ENCODE measurements around the gene C1QTNF9B.

C1QTNF9B gene

DNA sequence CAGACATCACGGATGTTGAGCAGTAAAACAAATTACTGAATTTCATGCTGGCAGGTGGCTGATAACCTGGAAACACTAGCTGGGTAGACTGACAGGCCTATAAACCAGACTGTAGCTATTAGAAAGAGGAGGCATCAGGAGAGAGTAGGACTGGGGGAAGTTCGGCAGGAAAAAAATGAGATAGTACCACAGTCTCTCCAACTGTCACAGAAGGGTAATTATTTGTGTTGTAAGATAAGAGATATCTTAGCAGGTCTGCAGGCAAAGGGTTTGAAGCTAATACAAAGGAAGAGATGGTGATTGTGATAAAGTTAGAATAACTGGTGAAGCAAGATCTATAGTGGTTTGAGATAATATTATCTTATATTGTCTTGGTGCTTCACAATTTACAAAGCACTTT, 49.8 kb downstream of the C1QTNF9B start:
- Histone ChIP-seq H3K4me2 (ENCODE audit: low read length, poor library complexity, severe bottlenecking) (no peak overlapping the region), H2AFZ (ENCODE audit: low read depth, low read length) (no peak overlapping the region), H2BK15ac (ENCODE audit: low read depth, poor library complexity, severe bottlenecking) (no peak overlapping the region), H3K4me1 (ENCODE audit: control insufficient read depth, insufficient read depth, low read depth, low read length) (peaks cover 1% of the 10 kb centered on the region), H3K18ac (ENCODE audit: low read depth in 1 of 2, low read length in 2 of 2) (no peak overlapping the region), H3K36me3 (ENCODE audit: control insufficient read depth in 1 of 2, insufficient read depth in 2 of 2, low read depth in 1 of 2, low read length in 2 of 2) (peaks cover 0 to 16% of the 10 kb centered on the region in 2 experiments), H3K79me1 (replicated peaks; ENCODE audit: low read length, poor library complexity, severe bottlenecking) (no peaks in the 10 kb centered on the region), H3K9ac (ENCODE audit: low read length) (no peak overlapping the region), H4K8ac (ENCODE audit: low read length) (no peak overlapping the region), H3K4ac (ENCODE audit: low read depth in 1 of 2, low read length in 2 of 2) (no peak overlapping the region), H3K14ac (ENCODE audit: low read length in 2 of 2) (no peak overlapping the region), H4K91ac (ENCODE audit: low read length) (no peak overlapping the region), H2BK5ac (ENCODE audit: low read depth, low read length, poor library complexity, severe bottlenecking) (no peak overlapping the region), H3K27ac (ENCODE audit: low read length, poor library complexity, severe bottlenecking) (no peak overlapping the region), H2AK5ac (ENCODE audit: low read length, severe bottlenecking) (no peak overlapping the region), H3K4me3 (ENCODE audit: insufficient read depth in 1 of 2, low read depth in 1 of 2, low read length in 2 of 2) (no peak overlapping the region), H3K9me3 (ENCODE audit: control insufficient read depth, low read length) (no peaks in the 10 kb centered on the region), H2BK120ac (ENCODE audit: low read depth, low read length) (no peak overlapping the region), H3K23ac (ENCODE audit: low read length in 2 of 2) (no peak overlapping the region), H2BK12ac (ENCODE audit: low read length in 2 of 2) (no peak overlapping the region), H3K27me3 (ENCODE audit: control insufficient read depth in 1 of 2, insufficient read depth in 1 of 2, low read length in 2 of 2) (no peaks in the 10 kb centered on the region)
- 87% methylated on average over 2 of the region's 2 CpGs for WGBS
- no peak for DNase-seq

- 100% methylated on average over 1 of the region's 5 CpGs for WGBS
- no peaks in the 10 kb centered on the region for H3K79me1 ChIP-seq (replicated peaks; ENCODE audit: low read length, poor library complexity, severe bottlenecking)
Observed at GRCh38 chr13:23845105-23845725, 52.1 kb downstream of the C1QTNF9B start.

DNA sequence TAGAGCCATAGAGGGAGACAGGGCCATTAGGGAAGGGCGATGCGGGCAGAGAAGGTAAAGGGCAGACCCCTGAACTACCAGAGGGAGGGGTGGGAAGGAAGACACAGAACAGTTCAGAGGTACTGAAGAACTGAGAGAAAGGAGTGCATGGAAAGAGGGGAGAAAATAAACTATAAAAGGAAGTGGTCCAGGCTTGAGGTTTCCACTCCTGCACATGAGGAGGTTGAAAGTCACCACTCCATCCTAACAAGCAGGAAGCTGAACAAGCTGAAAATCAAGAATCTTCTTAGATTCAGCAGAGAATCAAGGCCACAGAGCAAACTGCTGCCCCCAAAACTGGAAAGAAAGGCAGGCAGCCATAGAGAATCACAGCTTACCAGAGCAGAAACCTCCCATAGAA, 53.2 kb downstream of the C1QTNF9B start:
- Histone ChIP-seq H3K18ac (ENCODE audit: low read depth in 1 of 2, low read length in 2 of 2) (no peak overlapping the region), H2BK15ac (ENCODE audit: low read depth, poor library complexity, severe bottlenecking) (no peak overlapping the region), H3K14ac (ENCODE audit: low read length in 2 of 2) (no peak overlapping the region), H3K27me3 (ENCODE audit: control insufficient read depth in 1 of 2, insufficient read depth in 1 of 2, low read length in 2 of 2) (no peaks in the 10 kb centered on the region), H4K91ac (ENCODE audit: low read length) (no peak overlapping the region), H3K79me1 (replicated peaks; ENCODE audit: low read length, poor library complexity, severe bottlenecking) (no peaks in the 10 kb centered on the region), H3K23ac (ENCODE audit: low read length in 2 of 2) (no peak overlapping the region), H3K36me3 (ENCODE audit: control insufficient read depth in 1 of 2, insufficient read depth in 2 of 2, low read depth in 1 of 2, low read length in 2 of 2) (peaks cover 0 to 23% of the 10 kb centered on the region in 2 experiments), H2AFZ (ENCODE audit: low read depth, low read length) (no peak overlapping the region), H2BK5ac (ENCODE audit: low read depth, low read length, poor library complexity, severe bottlenecking) (no peak overlapping the region), H3K4me2 (ENCODE audit: low read length, poor library complexity, severe bottlenecking) (no peak overlapping the region), H3K4me1 (ENCODE audit: control insufficient read depth, insufficient read depth, low read depth, low read length) (peaks cover 3% of the 10 kb centered on the region), H2BK12ac (ENCODE audit: low read length in 2 of 2) (no peak overlapping the region), H3K9me3 (ENCODE audit: control insufficient read depth, low read length) (no peaks in the 10 kb centered on the region), H2AK5ac (ENCODE audit: low read length, severe bottlenecking) (no peak overlapping the region), H3K4ac (ENCODE audit: low read depth in 1 of 2, low read length in 2 of 2) (no peak overlapping the region), H2BK120ac (ENCODE audit: low read depth, low read length) (no peak overlapping the region), H4K8ac (ENCODE audit: low read length) (no peak overlapping the region), H3K27ac (ENCODE audit: low read length, poor library complexity, severe bottlenecking) (no peak overlapping the region), H3K9ac (ENCODE audit: low read length) (no peak overlapping the region), H3K4me3 (ENCODE audit: insufficient read depth in 1 of 2, low read depth in 1 of 2, low read length in 2 of 2) (no peak overlapping the region)
- no peak for DNase-seq
- WGBS: 97% methylated on average over 2 of the region's 2 CpGs

More at GRCh38 chr13:23845105-23845725, 52.1 kb downstream of the C1QTNF9B start:
- Histone ChIP-seq H2BK120ac (ENCODE audit: low read depth, low read length) (no peak overlapping the region), H3K14ac (ENCODE audit: low read length in 2 of 2) (no peak overlapping the region), H3K4me2 (ENCODE audit: low read length, poor library complexity, severe bottlenecking) (no peak overlapping the region), H4K91ac (ENCODE audit: low read length) (no peak overlapping the region), H3K9me3 (ENCODE audit: control insufficient read depth, low read length) (no peaks in the 10 kb centered on the region), H4K8ac (ENCODE audit: low read length) (no peak overlapping the region), H2AK5ac (ENCODE audit: low read length, severe bottlenecking) (no peak overlapping the region), H3K27me3 (ENCODE audit: control insufficient read depth in 1 of 2, insufficient read depth in 1 of 2, low read length in 2 of 2) (no peaks in the 10 kb centered on the region), H2BK5ac (ENCODE audit: low read depth, low read length, poor library complexity, severe bottlenecking) (no peak overlapping the region), H3K27ac (ENCODE audit: low read length, poor library complexity, severe bottlenecking) (no peak overlapping the region), H2BK12ac (ENCODE audit: low read length in 2 of 2) (no peak overlapping the region), H3K4ac (ENCODE audit: low read depth in 1 of 2, low read length in 2 of 2) (no peak overlapping the region), H3K36me3 (ENCODE audit: control insufficient read depth in 1 of 2, insufficient read depth in 2 of 2, low read depth in 1 of 2, low read length in 2 of 2) (peaks cover 0 to 22% of the 10 kb centered on the region in 2 experiments), H2BK15ac (ENCODE audit: low read depth, poor library complexity, severe bottlenecking) (no peak overlapping the region), H3K4me1 (ENCODE audit: control insufficient read depth, insufficient read depth, low read depth, low read length) (peaks cover 3% of the 10 kb centered on the region), H3K18ac (ENCODE audit: low read depth in 1 of 2, low read length in 2 of 2) (no peak overlapping the region), H3K9ac (ENCODE audit: low read length) (no peak overlapping the region), H3K23ac (ENCODE audit: low read length in 2 of 2) (no peak overlapping the region), H2AFZ (ENCODE audit: low read depth, low read length) (no peak overlapping the region), H3K4me3 (ENCODE audit: insufficient read depth in 1 of 2, low read depth in 1 of 2, low read length in 2 of 2) (no peak overlapping the region)
- no peak for DNase-seq

DNA sequence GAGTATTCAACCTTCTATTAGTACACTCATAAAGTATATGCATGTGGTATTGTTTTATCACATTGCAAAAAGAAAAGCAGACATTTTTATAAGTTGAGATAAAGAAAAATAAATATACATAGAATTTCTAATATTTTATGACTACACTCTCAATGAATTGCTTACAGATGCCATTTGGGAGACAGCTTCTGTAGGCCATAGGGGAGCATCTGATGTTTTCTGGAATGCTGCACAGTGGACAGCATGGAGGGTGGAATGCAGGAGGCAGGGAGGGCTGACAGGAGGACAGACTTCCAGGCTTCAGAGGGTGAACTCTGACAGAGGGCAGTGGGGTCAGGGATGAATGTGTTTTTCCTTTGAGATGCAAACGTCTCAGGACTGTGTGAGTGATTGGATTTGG, 53.9 kb downstream of the C1QTNF9B start:
- Histone ChIP-seq H4K91ac (ENCODE audit: low read length) (no peak overlapping the region), H3K36me3 (ENCODE audit: control insufficient read depth in 1 of 2, insufficient read depth in 2 of 2, low read depth in 1 of 2, low read length in 2 of 2) (peaks cover 0 to 30% of the 10 kb centered on the region in 2 experiments), H3K9me3 (ENCODE audit: control insufficient read depth, low read length) (no peaks in the 10 kb centered on the region), H3K27me3 (ENCODE audit: control insufficient read depth in 1 of 2, insufficient read depth in 1 of 2, low read length in 2 of 2) (no peaks in the 10 kb centered on the region), H2AK5ac (ENCODE audit: low read length, severe bottlenecking) (no peak overlapping the region), H3K4me1 (ENCODE audit: control insufficient read depth, insufficient read depth, low read depth, low read length) (peaks cover 3% of the 10 kb centered on the region), H2AFZ (ENCODE audit: low read depth, low read length) (no peak overlapping the region), H3K4me3 (ENCODE audit: insufficient read depth in 1 of 2, low read depth in 1 of 2, low read length in 2 of 2) (no peak overlapping the region), H3K4me2 (ENCODE audit: low read length, poor library complexity, severe bottlenecking) (no peak overlapping the region), H3K18ac (ENCODE audit: low read depth in 1 of 2, low read length in 2 of 2) (no peak overlapping the region), H3K23ac (ENCODE audit: low read length in 2 of 2) (no peak overlapping the region), H2BK120ac (ENCODE audit: low read depth, low read length) (no peak overlapping the region), H3K14ac (ENCODE audit: low read length in 2 of 2) (no peak overlapping the region), H3K27ac (ENCODE audit: low read length, poor library complexity, severe bottlenecking) (no peak overlapping the region), H3K79me1 (replicated peaks; ENCODE audit: low read length, poor library complexity, severe bottlenecking) (no peaks in the 10 kb centered on the region), H2BK12ac (ENCODE audit: low read length in 2 of 2) (no peak overlapping the region), H4K8ac (ENCODE audit: low read length) (no peak overlapping the region), H3K9ac (ENCODE audit: low read length) (no peak overlapping the region), H3K4ac (ENCODE audit: low read depth in 1 of 2, low read length in 2 of 2) (no peak overlapping the region), H2BK5ac (ENCODE audit: low read depth, low read length, poor library complexity, severe bottlenecking) (no peak overlapping the region), H2BK15ac (ENCODE audit: low read depth, poor library complexity, severe bottlenecking) (no peak overlapping the region)
- DNase-seq: no peak
- WGBS: 36% methylated on average over 1 of the region's 1 CpG

All from mesenchymal stem cell (in vitro differentiated cells and primary cell).